Measurements from ENCODE around the gene VIM.

VIM gene

GRCh38 chr10:17200912-17201793, 26.9 kb upstream of the VIM start, which contains the start of gene TRDMT1:
TRDMT1 (minus strand) TSS chr10:17201672; CDS start chr10:17201634, 38 bp downstream.
- DNase-seq (ENCODE audit: low spot score in 2 of 2) = peak; percentile 70 to 83
- H3K27me3 Mint-ChIP-seq = no peaks in the 10 kb centered on the region
- H3K9me3 Mint-ChIP-seq = no peaks in the 10 kb centered on the region
- peaks cover 17% of the 10 kb centered on the region for H3K4me1 Mint-ChIP-seq
- H3K36me3 Mint-ChIP-seq = no peaks in the 10 kb centered on the region
- H3K27ac Mint-ChIP-seq = peak within 1 kb of the TSS; percentile 98
- H3K4me3 Mint-ChIP-seq = peak within 1 kb of the TSS; percentile 95
- peak; percentile 71 for ATAC-seq (ENCODE audit: low read depth)

DNA sequence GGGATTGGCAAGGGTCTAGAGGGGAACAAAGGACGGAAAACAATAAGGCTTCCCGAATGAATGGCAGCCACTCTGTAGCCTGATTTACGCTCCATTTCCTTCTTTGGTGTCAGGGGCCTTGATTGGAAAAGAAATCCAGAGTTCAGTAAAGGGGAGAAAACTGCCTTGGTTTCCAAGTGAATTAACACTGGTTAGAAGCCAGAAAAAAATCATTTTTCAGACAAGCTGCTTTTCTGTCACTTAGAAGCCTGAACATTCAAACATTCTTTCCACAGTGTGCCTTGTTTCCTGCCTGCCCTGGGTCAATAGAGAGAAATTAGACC, 26.3 kb upstream of the VIM start:
- H3K4me1 Mint-ChIP-seq = peaks cover 22% of the 10 kb centered on the region
- no peaks in the 10 kb centered on the region for H3K27me3 Mint-ChIP-seq

GRCh38 chr10:17202506-17202905, 25.5 kb upstream of the VIM start:
- no peak overlapping the region for H3K4me3 Mint-ChIP-seq
- ATAC-seq (ENCODE audit: low read depth) (no peak), DNase-seq (ENCODE audit: low spot score in 2 of 2) (no peak)
- H3K27ac Mint-ChIP-seq = peak overlapping the region; percentile 98
- no peaks in the 10 kb centered on the region for H3K36me3 Mint-ChIP-seq
- H3K9me3 Mint-ChIP-seq = no peaks in the 10 kb centered on the region
- H3K4me1 Mint-ChIP-seq = peaks cover 22% of the 10 kb centered on the region
- no peaks in the 10 kb centered on the region for H3K27me3 Mint-ChIP-seq

More for the DNA sequence above, 26.3 kb upstream of the VIM start:
- no peak for ATAC-seq (ENCODE audit: low read depth)
- Mint-ChIP-seq H3K9me3 (no peaks in the 10 kb centered on the region), H3K36me3 (no peaks in the 10 kb centered on the region), H3K4me3 (peak overlapping the region; percentile 95), H3K27ac (peak overlapping the region; percentile 98)
- DNase-seq (ENCODE audit: low spot score in 2 of 2) = no peak

DNA sequence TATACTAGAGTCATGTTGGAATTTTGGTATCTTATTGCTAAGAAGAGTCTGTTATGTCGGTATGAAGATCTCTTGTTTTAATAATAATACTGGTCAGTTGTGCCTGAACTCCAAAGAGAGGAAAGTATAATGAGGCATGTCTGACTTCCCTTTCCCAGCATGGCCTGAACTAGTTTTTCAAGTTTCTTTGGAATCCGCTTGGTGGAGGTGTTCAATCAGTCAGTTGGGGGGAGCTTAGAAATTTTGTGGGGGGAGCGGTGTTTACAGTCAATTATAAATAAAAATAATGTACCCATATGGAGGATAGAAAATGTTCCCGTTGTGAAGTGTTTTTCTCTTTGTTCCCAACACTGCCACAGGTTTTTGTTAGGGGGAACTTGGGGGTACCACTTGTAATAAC, 25.0 kb upstream of the VIM start:
- Mint-ChIP-seq H3K27me3 (no peaks in the 10 kb centered on the region), H3K4me3 (no peak overlapping the region), H3K9me3 (no peaks in the 10 kb centered on the region), H3K36me3 (no peaks in the 10 kb centered on the region), H3K4me1 (peaks cover 22% of the 10 kb centered on the region), H3K27ac (no peak overlapping the region)
- ATAC-seq (ENCODE audit: low read depth) (no peak), DNase-seq (ENCODE audit: low spot score in 2 of 2) (no peak)

- no peaks in the 10 kb centered on the region for H3K27me3 Mint-ChIP-seq
- ATAC-seq (ENCODE audit: low read depth) = no peak
- H3K9me3 Mint-ChIP-seq = no peaks in the 10 kb centered on the region
- DNase-seq (ENCODE audit: low spot score in 2 of 2) = no peak
- H3K27ac Mint-ChIP-seq = no peak overlapping the region
- H3K4me3 Mint-ChIP-seq = no peak overlapping the region
- H3K36me3 Mint-ChIP-seq = no peaks in the 10 kb centered on the region
- peaks cover 22% of the 10 kb centered on the region for H3K4me1 Mint-ChIP-seq
These were observed 24.6 kb upstream of the VIM start for GRCh38 chr10:17203416-17203815.

DNA sequence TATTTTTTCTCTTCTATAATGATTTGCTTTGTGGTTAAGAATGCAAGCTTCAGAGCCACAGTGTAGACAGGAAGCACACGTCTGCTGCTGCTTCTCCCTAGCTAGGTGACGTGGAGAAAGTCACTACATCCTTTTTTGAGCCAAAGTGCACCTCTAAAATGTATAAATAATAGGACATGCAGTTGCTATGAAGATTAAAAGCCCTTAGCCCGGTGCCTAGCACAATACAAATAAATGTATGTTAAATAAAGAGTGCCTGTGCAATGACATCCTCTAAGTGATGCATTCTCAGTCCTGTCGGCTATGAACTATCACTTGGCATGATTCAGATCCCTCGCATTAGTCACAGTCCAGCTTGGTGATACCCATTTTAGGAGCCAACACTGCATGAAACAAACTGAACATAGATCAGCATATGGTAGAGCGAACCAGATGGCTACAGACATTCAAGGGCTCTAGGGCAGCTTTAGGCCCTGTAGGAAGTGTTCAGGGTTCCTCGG, 21.8 kb upstream of the VIM start:
- no peak overlapping the region for H3K4me3 Mint-ChIP-seq

DNA sequence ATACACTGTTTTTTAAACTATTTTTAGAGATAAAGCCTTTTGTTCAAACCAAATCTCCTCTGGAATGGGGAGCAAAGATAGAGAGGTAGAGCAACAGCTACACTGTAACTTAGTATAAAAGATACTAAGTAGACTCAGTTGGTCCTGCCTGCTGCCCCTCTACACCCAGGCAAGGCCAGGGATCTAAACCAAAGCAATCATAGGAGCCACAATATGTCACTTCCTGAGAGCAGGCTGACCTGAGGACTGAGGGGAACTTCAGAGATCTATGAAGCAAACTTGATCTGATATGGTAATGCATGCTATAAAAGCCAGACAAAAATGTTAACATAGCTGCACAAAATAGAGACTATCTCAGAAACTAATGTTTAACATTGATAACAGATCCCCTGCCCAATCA, 19.6 kb upstream of the VIM start:
- H3K4me3 Mint-ChIP-seq = no peak overlapping the region
- ATAC-seq (ENCODE audit: low read depth) (no peak), DNase-seq (ENCODE audit: low spot score in 2 of 2) (no peak)
- no peak overlapping the region for H3K27ac Mint-ChIP-seq
- H3K27me3 Mint-ChIP-seq = no peaks in the 10 kb centered on the region
- peaks cover 2% of the 10 kb centered on the region for H3K36me3 Mint-ChIP-seq
- no peaks in the 10 kb centered on the region for H3K9me3 Mint-ChIP-seq
- peaks cover 10% of the 10 kb centered on the region for H3K4me1 Mint-ChIP-seq

More for the DNA sequence above, 21.8 kb upstream of the VIM start:
- H3K36me3 Mint-ChIP-seq = no peaks in the 10 kb centered on the region
- DNase-seq (ENCODE audit: low spot score in 2 of 2) (peak; percentile 18 to 41), ATAC-seq (ENCODE audit: low read depth) (peak; percentile 79)
- no peaks in the 10 kb centered on the region for H3K9me3 Mint-ChIP-seq
- H3K4me1 Mint-ChIP-seq = peaks cover 8% of the 10 kb centered on the region
- H3K27ac Mint-ChIP-seq = peak overlapping the region; percentile 86
- no peaks in the 10 kb centered on the region for H3K27me3 Mint-ChIP-seq

DNA sequence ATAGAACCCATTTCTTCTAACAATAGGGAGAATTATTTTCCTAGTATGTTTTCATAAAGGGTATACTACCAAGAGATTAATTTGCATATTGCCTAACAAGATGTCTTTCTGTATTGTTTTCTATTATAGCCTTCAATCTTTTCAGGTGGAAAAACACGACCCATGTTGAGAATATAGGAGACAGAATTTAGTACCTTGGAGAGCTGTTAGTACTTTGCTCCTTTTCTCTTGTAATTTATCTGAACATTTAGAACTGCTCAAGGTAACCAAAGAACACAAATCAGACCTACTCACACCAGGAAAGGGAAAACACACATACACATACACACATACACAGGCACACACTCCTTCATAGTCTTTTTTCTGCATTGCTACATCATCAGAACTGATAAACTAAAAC, 18.7 kb upstream of the VIM start:
- H3K27ac Mint-ChIP-seq = no peak overlapping the region

DNA sequence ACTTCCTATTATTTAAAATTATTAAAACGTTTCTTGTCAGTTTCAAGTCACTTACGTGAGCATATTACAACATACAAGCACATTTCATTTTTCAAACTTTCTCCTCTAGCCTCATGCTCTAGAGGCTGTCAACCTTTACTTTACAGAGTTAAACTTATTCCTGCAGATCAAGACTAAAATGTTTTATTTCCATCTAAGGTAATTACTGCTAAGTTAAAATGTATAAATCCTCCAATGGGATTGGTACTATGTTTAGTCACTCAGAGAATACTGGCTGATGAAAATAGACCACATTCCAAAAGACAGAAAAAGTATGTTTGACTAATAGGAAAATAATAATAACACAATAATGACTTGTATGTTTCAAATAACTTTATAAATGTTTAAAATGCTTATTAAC, 18.2 kb upstream of the VIM start:
- Mint-ChIP-seq H3K27ac (no peak overlapping the region), H3K27me3 (no peaks in the 10 kb centered on the region), H3K4me3 (no peak overlapping the region), H3K36me3 (peaks cover 3% of the 10 kb centered on the region), H3K9me3 (no peaks in the 10 kb centered on the region), H3K4me1 (peaks cover 8% of the 10 kb centered on the region)
- DNase-seq (ENCODE audit: low spot score in 2 of 2) (no peak), ATAC-seq (ENCODE audit: low read depth) (no peak)

More for the DNA sequence above, 18.7 kb upstream of the VIM start:
- DNase-seq (ENCODE audit: low spot score in 2 of 2) (no peak), ATAC-seq (ENCODE audit: low read depth) (no peak)
- Mint-ChIP-seq H3K4me3 (no peak overlapping the region), H3K27me3 (no peaks in the 10 kb centered on the region), H3K9me3 (no peaks in the 10 kb centered on the region), H3K36me3 (peaks cover 2% of the 10 kb centered on the region), H3K4me1 (peaks cover 10% of the 10 kb centered on the region)

- no peak overlapping the region for H3K27ac Mint-ChIP-seq
- H3K9me3 Mint-ChIP-seq = no peaks in the 10 kb centered on the region
- DNase-seq (ENCODE audit: low spot score in 2 of 2) (no peak), ATAC-seq (ENCODE audit: low read depth) (no peak)
- H3K4me1 Mint-ChIP-seq = peaks cover 8% of the 10 kb centered on the region
- H3K36me3 Mint-ChIP-seq = peaks cover 3% of the 10 kb centered on the region
- no peak overlapping the region for H3K4me3 Mint-ChIP-seq
- H3K27me3 Mint-ChIP-seq = no peaks in the 10 kb centered on the region
These were observed 17.7 kb upstream of the VIM start for GRCh38 chr10:17210361-17210760.

GRCh38 chr10:17212802-17213221, 15.2 kb upstream of the VIM start:
- Mint-ChIP-seq H3K27me3 (no peaks in the 10 kb centered on the region), H3K36me3 (peaks cover 5% of the 10 kb centered on the region), H3K27ac (no peak overlapping the region), H3K4me1 (peaks cover 2% of the 10 kb centered on the region), H3K4me3 (no peak overlapping the region), H3K9me3 (no peaks in the 10 kb centered on the region)
- no peak for DNase-seq (ENCODE audit: low spot score in 2 of 2)
- ATAC-seq (ENCODE audit: low read depth) = no peak

- ATAC-seq (ENCODE audit: low read depth) (no peak), DNase-seq (ENCODE audit: low spot score in 2 of 2) (no peak)
- no peak overlapping the region for H3K4me3 Mint-ChIP-seq
- no peak overlapping the region for H3K27ac Mint-ChIP-seq
- peaks cover 5% of the 10 kb centered on the region for H3K36me3 Mint-ChIP-seq
- H3K27me3 Mint-ChIP-seq = no peaks in the 10 kb centered on the region
- H3K9me3 Mint-ChIP-seq = no peaks in the 10 kb centered on the region
- H3K4me1 Mint-ChIP-seq = peaks cover 2% of the 10 kb centered on the region
These were observed 14.2 kb upstream of the VIM start for GRCh38 chr10:17213646-17214349.

DNA sequence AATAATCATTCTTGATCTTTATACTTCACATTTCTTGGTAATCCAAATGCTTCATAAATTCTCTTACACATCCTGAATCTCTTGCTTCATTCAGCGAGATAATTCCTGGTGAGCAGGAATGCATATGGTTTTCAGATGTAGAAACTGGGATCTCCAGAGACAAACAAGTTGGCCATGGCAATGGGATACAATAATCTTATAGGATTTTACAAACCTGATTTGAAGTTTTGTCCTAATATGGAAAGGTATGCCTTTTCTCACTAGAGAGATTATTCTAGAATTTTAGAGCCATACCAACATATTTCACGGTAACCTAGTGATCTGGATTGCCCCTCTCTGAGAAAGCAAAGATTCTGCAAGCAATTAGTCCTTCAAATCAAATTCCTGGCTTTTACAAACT, 13.5 kb upstream of the VIM start:
- ATAC-seq (ENCODE audit: low read depth) (no peak), DNase-seq (ENCODE audit: low spot score in 2 of 2) (no peak)
- Mint-ChIP-seq H3K9me3 (no peaks in the 10 kb centered on the region), H3K27me3 (no peaks in the 10 kb centered on the region), H3K4me3 (no peak overlapping the region), H3K27ac (no peak overlapping the region), H3K36me3 (peaks cover 5% of the 10 kb centered on the region), H3K4me1 (peaks cover 2% of the 10 kb centered on the region)

- no peaks in the 10 kb centered on the region for H3K9me3 Mint-ChIP-seq
- no peak for ATAC-seq (ENCODE audit: low read depth)
- H3K4me3 Mint-ChIP-seq = no peak overlapping the region
- H3K27me3 Mint-ChIP-seq = no peaks in the 10 kb centered on the region
- DNase-seq (ENCODE audit: low spot score in 2 of 2) = no peak
- H3K4me1 Mint-ChIP-seq = peaks cover 2% of the 10 kb centered on the region
- H3K27ac Mint-ChIP-seq = no peak overlapping the region
- H3K36me3 Mint-ChIP-seq = peaks cover 5% of the 10 kb centered on the region
These were observed 12.9 kb upstream of the VIM start for GRCh38 chr10:17214971-17215781.
